ENCODE results near the gene LSAMP. TPM values are rescaled to one million over a fixed set of nuclear protein-coding genes. Genes with fewer than 3 reads are reported as not detected.

LSAMP gene
- total and polyA plus RNA-seq, 2 experiments from 2014 or later, result 2.0 to 2.9 TPM

GRCh38 chr3:116114586-116114985, 330.7 kb downstream of the LSAMP start (continued):
- TF ChIP-seq ZNF462 (CRISPR knock-in tag; IDR thresholded peaks at IDR 0.05), result no peak
- no peak for TF ChIP-seq POLR2AphosphoS5 (IDR thresholded peaks at IDR 0.05; ENCODE audit: low read depth)
- TF ChIP-seq JUNB (IDR thresholded peaks at IDR 0.05; ENCODE audit: unreplicated experiment), result no peak
- no peak for TF ChIP-seq EZH2 (IDR thresholded peaks at IDR 0.05; ENCODE audit: low read depth, unreplicated experiment)

- DNase-seq (ENCODE audit: low spot score) (no peak), ATAC-seq (no peak)
- no peaks in the 10 kb centered on the region for H3K9me2 ChIP-seq (ENCODE audit: insufficient read depth)
- H3K4me3 Mint-ChIP-seq, result no peak overlapping the region
- peaks cover 15% of the 10 kb centered on the region; the same call in 2 of the 3 replicates for H3K4me1 Mint-ChIP-seq
- H3K27me3 Mint-ChIP-seq (ENCODE audit: insufficient read depth, low read depth, poor library complexity), result peaks cover 8% of the 10 kb centered on the region
- H2AFZ ChIP-seq, result no peak overlapping the region
- no peaks in the 10 kb centered on the region for H3K36me3 Mint-ChIP-seq (ENCODE audit: low read depth)
- no peaks in the 10 kb centered on the region for H3F3A ChIP-seq (replicated peaks; ENCODE audit: low read depth)
- no peaks in the 10 kb centered on the region for H3K9me3 Mint-ChIP-seq
- H3K4me2 ChIP-seq, result no peak overlapping the region
- H3K27ac ChIP-seq (ENCODE audit: low read depth), result no peak overlapping the region
- H3K79me2 ChIP-seq (replicated peaks; ENCODE audit: insufficient read depth), result no peaks in the 10 kb centered on the region
- peaks cover 11% of the 10 kb centered on the region for H3K4me1 ChIP-seq (ENCODE audit: insufficient read depth)
- no peak overlapping the region for H3K27ac Mint-ChIP-seq
- no peaks in the 10 kb centered on the region for H4K20me1 ChIP-seq (replicated peaks; ENCODE audit: insufficient read depth)
- H3K36me3 ChIP-seq (ENCODE audit: insufficient read depth), result no peaks in the 10 kb centered on the region
- no peak overlapping the region for H3K4me3 ChIP-seq
- H3K27me3 ChIP-seq (ENCODE audit: insufficient read depth), result no peaks in the 10 kb centered on the region
- TF ChIP-seq EZH2phosphoT487 (IDR thresholded peaks at IDR 0.05; ENCODE audit: unreplicated experiment) (no peak), JUNB (IDR thresholded peaks at IDR 0.05; ENCODE audit: unreplicated experiment) (no peak), EZH2 (IDR thresholded peaks at IDR 0.05; ENCODE audit: low read depth, unreplicated experiment) (no peak), NANOG (IDR thresholded peaks at IDR 0.05; ENCODE audit: borderline replicate concordance) (no peak), ZNF114 (CRISPR knock-in tag; IDR thresholded peaks at IDR 0.05) (no peak), STAT1 (IDR thresholded peaks at IDR 0.05; ENCODE audit: unreplicated experiment) (no peak), POLR2AphosphoS5 (IDR thresholded peaks at IDR 0.05; ENCODE audit: low read depth) (no peak), REST (IDR thresholded peaks at IDR 0.05; ENCODE audit: unreplicated experiment) (no peak)
- TF ChIP-seq, protein P1, sequence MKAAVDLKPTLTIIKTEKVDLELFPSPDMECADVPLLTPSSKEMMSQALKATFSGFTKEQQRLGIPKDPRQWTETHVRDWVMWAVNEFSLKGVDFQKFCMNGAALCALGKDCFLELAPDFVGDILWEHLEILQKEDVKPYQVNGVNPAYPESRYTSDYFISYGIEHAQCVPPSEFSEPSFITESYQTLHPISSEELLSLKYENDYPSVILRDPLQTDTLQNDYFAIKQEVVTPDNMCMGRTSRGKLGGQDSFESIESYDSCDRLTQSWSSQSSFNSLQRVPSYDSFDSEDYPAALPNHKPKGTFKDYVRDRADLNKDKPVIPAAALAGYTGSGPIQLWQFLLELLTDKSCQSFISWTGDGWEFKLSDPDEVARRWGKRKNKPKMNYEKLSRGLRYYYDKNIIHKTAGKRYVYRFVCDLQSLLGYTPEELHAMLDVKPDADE (IDR thresholded peaks at IDR 0.05), result no peak
- TF ChIP-seq, protein P2, sequence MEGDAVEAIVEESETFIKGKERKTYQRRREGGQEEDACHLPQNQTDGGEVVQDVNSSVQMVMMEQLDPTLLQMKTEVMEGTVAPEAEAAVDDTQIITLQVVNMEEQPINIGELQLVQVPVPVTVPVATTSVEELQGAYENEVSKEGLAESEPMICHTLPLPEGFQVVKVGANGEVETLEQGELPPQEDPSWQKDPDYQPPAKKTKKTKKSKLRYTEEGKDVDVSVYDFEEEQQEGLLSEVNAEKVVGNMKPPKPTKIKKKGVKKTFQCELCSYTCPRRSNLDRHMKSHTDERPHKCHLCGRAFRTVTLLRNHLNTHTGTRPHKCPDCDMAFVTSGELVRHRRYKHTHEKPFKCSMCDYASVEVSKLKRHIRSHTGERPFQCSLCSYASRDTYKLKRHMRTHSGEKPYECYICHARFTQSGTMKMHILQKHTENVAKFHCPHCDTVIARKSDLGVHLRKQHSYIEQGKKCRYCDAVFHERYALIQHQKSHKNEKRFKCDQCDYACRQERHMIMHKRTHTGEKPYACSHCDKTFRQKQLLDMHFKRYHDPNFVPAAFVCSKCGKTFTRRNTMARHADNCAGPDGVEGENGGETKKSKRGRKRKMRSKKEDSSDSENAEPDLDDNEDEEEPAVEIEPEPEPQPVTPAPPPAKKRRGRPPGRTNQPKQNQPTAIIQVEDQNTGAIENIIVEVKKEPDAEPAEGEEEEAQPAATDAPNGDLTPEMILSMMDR (conservative IDR thresholded peaks at IDR 0.05; ENCODE audit: low read depth in 2 of 2), result no peak
These were observed 332.6 kb downstream of the LSAMP start for GRCh38 chr3:116112696-116113095.
